Measurements from ENCODE around the gene CELSR2.

Gene CELSR2

DNA sequence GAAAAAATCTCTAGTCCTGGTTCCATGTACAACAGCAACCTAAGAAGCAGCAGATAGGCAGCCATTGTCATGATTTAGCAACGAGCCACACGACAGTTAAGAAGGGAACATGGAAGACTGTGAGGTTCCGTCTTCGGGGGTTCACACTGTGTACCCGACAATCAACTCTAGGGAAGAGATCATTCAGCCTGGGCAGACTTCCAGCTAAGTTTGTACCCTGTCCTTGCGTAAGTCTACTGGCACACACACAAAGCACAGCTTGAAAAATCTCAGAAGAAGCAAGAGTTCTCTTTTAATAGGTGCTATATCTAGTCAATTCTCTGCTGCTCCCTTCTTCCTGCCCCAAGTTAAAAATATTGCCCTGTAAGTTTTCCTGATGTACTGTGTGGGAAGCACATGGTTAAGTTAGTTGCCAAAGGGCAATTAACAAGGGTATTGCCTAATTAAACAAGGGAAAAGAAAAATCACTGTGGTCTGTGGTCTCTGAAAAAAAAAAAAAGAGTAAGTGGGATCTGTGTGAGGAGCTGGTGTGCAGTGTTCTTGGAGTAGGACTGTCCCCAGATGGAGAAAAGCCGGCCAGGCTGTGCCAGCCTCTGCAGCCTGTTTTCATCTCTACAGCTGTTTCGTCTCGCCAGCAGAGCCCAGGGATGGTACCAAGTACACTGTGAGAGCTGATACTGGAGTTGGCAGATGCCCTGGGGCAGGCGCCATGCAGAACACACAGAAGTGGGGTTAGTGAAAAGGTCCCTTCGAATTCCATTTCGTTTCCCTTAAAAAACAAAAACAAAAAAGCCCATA, 63.8 kb downstream of the CELSR2 start:
- peak; percentile 88 for DNase-seq

GRCh38 chr1:109314795-109315194, 65.5 kb downstream of the CELSR2 start:
- DNase-seq: no peak

- DNase-seq: no peak
Observed at GRCh38 chr1:109315288-109315687, 65.9 kb downstream of the CELSR2 start.

DNA sequence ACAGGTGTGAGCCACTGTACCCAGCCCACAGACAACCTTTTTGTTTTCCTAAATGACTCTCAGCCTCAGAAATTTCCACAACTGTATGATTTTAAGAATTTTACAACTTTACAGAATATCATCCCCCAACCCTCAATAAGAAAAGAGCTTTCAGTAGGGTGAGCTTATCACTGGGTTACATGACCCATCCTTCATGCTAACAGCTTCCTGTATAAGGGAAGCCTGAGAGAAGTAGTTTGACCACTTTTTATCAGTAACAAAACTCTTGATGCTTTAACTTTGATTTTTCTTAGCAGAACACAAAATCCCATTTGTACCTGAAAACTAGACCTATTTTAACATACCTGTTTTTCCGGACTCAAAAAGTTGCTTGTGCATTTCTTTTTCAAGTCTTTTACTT, 67.2 kb downstream of the CELSR2 start:
- DNase-seq: no peak

DNA sequence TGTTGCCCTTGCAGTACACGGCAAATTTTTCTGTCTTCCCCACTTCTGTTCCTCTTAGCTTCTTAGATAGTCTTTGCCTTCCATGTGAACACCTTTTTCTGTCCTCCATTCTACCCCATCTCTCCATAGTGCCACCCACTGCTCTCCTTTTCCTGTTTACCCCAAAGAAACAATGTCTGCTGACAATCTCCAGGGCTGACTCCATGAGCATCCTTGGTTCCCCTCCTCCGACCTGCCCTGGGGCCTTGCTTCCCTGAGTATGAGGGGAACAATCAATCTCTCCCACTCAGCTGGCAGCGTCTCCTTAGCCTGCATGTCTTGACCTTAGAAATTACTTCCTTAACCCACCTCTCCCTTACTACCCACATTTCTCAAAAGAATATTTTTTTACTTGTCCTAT, 69.8 kb downstream of the CELSR2 start:
- DNase-seq: no peak

DNA sequence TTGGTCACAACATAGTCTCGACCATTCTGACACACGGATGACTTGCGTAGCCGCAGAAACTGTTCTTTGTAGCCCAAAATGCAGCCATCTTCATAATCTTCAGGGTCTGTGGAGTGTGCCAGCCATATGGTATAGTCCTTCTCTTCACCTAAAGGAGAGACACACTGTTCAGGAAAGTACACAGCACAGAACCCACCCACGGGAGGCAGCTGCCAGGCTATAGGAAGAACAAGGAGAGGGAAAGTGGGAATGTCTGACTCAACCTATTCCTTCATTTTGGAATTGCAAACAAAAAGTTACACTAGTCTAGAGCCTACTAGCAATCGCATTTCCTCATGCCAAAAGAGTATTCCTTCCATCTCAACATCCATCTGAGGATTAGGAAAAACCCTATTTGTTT, 73.6 kb downstream of the CELSR2 start:
- DNase-seq: no peak
